B cell (primary cell): ENCODE results near the gene BNIP3. TPM values are rescaled to one million over a fixed set of nuclear protein-coding genes. Genes with fewer than 3 reads are reported as not detected.

Experiments used
- ATAC-seq: fragments of 200-7000 bp; cut with Tn5 transposase; one replicate; pipeline ENCODE4 v1.10.0; 2021; ENCODE audit warnings: low read depth, mild to moderate bottlenecking, moderate number of reproducible peaks, moderate library complexity
- CTCF ChIA-PET: fragments of 350-600 bp; sonication (Branson Sonifier 250); formaldehyde crosslinking; loops from one replicate; lab custom pipeline; 2021; ENCODE audit warnings: antibody characterized with exemption, inconsistent platforms; lab: Charles Lee
- POLR2A ChIA-PET: fragments of 350-600 bp; sonication (Branson Sonifier 250); formaldehyde crosslinking; loops from one replicate; lab custom pipeline; 2021; ENCODE audit warnings: antibody characterized with exemption; lab: Charles Lee
- DNase-seq: peaks from one replicate; pipeline ENCODE4 v3.0.0; 2013
- H2AFZ ChIP-seq: 2 replicates; pipeline ENCODE4 v1.6.1; 2012; ENCODE audit warnings: mild to moderate bottlenecking, low read depth, low read length; ENCODE audit not compliant: insufficient read depth, poor library complexity, severe bottlenecking
- H3K27ac ChIP-seq, 2 donors: 1 replicate in 1 of 2; 2 replicates in 1 of 2; pipeline ENCODE4 v1.5.1; 2012 to 2013; ENCODE audit warnings: low read length in 2 of 2, mild to moderate bottlenecking in 2 of 2, moderate library complexity in 1 of 2
- H3K27me3 ChIP-seq, 4 experiments: fragments of 200-600 bp in 1 of 4; sonication (generic) in 1 of 4; replicated peaks in 1 of 4; 1 replicate in 2 of 4; 2 replicates in 2 of 4; pipeline versions ENCODE4 v1.6.1 to v1.7.0; 2013 to 2016; ENCODE audit warnings: low read length in 3 of 4, mild to moderate bottlenecking in 2 of 4, mixed read lengths in 1 of 4, moderate library complexity in 1 of 4; ENCODE audit not compliant: insufficient read depth in 4 of 4, control insufficient read depth in 3 of 4; ENCODE audit errors: control extremely low read depth in 1 of 4
- H3K36me3 ChIP-seq, 2 experiments: replicated peaks in 1 of 2; 1 replicate in 1 of 2; 2 replicates in 1 of 2; pipeline versions ENCODE4 v1.6.1 to v1.7.1; 2013; ENCODE audit warnings: low read length in 1 of 2; ENCODE audit not compliant: insufficient read depth in 2 of 2, control insufficient read depth in 1 of 2; ENCODE audit errors: control extremely low read depth in 1 of 2, extremely low read depth in 1 of 2
- H3K4me1 ChIP-seq, 2 donors: fragments of 200-600 bp in 1 of 2; sonication (generic) in 1 of 2; 1 replicate in 1 of 2; 2 replicates in 1 of 2; pipeline versions ENCODE4 v1.5.1 to v1.6.1; 2013 to 2017; ENCODE audit warnings: low read length in 2 of 2; ENCODE audit not compliant: control insufficient read depth in 2 of 2, insufficient read depth in 2 of 2
- H3K4me2 ChIP-seq: replicated peaks from 2 replicates; pipeline ENCODE3; 2012; ENCODE audit warnings: mild to moderate bottlenecking, low read depth, low read length; ENCODE audit not compliant: poor library complexity, severe bottlenecking
- H3K4me3 ChIP-seq, 5 experiments: fragments of 200-600 bp in 1 of 5; sonication (generic) in 1 of 5; 1 replicate in 3 of 5; 2 replicates in 2 of 5; pipeline versions ENCODE4 v1.5.1 to v1.7.0; 2011 to 2016; ENCODE audit warnings: low read length in 4 of 5, mild to moderate bottlenecking in 4 of 5, low read depth in 2 of 5, control low read depth in 1 of 5, moderate library complexity in 1 of 5; ENCODE audit not compliant: insufficient read depth in 1 of 5; ENCODE audit errors: control extremely low read depth in 1 of 5, extremely low read depth in 1 of 5
- H3K79me2 ChIP-seq: fragments of 200-600 bp; sonication (generic); one replicate; pipeline ENCODE4 v1.6.0; 2016; ENCODE audit warnings: low read length; ENCODE audit not compliant: control insufficient read depth, insufficient read depth
- H3K9ac ChIP-seq: fragments of 200-600 bp; sonication (generic); 2 replicates; pipeline ENCODE4 v1.6.1; 2017; ENCODE audit warnings: mild to moderate bottlenecking, low read length, moderate library complexity
- H3K9me3 ChIP-seq, 3 donors: one replicate each; pipeline versions ENCODE4 v1.6.1 to v1.7.1; 2013; ENCODE audit warnings: low read length in 2 of 3; ENCODE audit not compliant: control insufficient read depth in 2 of 3, insufficient read depth in 1 of 3; ENCODE audit errors: control extremely low read depth in 1 of 3
- H4K20me1 ChIP-seq: 2 replicates; pipeline ENCODE4 v1.6.0; 2012; ENCODE audit warnings: mild to moderate bottlenecking, low read length; ENCODE audit not compliant: insufficient read depth, control insufficient read depth, poor library complexity, severe bottlenecking
- H3K27ac Mint-ChIP-seq: one replicate; pipeline ENCODE4 v1.8.0; 2021; ENCODE audit warnings: mixed read lengths
- H3K27me3 Mint-ChIP-seq: one replicate; pipeline ENCODE4 v1.8.0; 2021; ENCODE audit warnings: mixed read lengths
- H3K4me1 Mint-ChIP-seq: one replicate; pipeline ENCODE4 v1.8.0; 2021; ENCODE audit warnings: mixed read lengths
- H3K4me3 Mint-ChIP-seq: one replicate; pipeline ENCODE4 v1.8.0; 2021; ENCODE audit warnings: mixed read lengths
- H3K9me3 Mint-ChIP-seq: one replicate; pipeline ENCODE4 v1.8.0; 2022; ENCODE audit warnings: mixed read lengths; ENCODE audit not compliant: insufficient read depth
- CTCF ChIP-seq: fragments of 200-600 bp; IDR thresholded peaks from one replicate; pipeline ENCODE4 v1.8.0; 2022; ENCODE audit warnings: antibody characterized with exemption, mild to moderate bottlenecking
- EZH2 ChIP-seq: IDR thresholded peaks from 2 replicates; pipeline ENCODE4 v1.6.1; 2012; ENCODE audit warnings: borderline replicate concordance, low read depth, mild to moderate bottlenecking, moderate library complexity, low read length; ENCODE audit not compliant: insufficient read depth, poor library complexity, severe bottlenecking
- WGBS: methylation state at CpG from one replicate; pipeline ENCODE4 v1.1.5; 2013; ENCODE audit warnings: missing lambda C conversion rate; ENCODE audit not compliant: insufficient coverage; 5-methylcytosine and 5-hydroxymethylcytosine counted together
- intact Hi-C: fragments of 100-400 bp; cut with micrococcal nuclease; formaldehyde crosslinking; loops from one replicate; pipeline ENCODE4 v1.10.0; 2022
- polyA plus RNA-seq: library from polyadenylated mRNA; depleted of rRNA; stranded (reverse); fragments of >200 nt; gene quantifications from 2 replicates; pipeline ENCODE4 v1.2.3, GENCODE V29; 2012
- total RNA-seq, 2 donors: library from RNA; stranded (reverse); fragments of 120-200 nt in 1 of 2; gene quantifications; 1 replicate in 1 of 2; 2 replicates in 1 of 2; pipeline versions ENCODE4 v1.2.3 to v1.2.4, GENCODE V29; 2013 to 2022

Gene BNIP3
- total and polyA plus RNA-seq, 2 donors (not counting 1 experiment from before 2014, with no cell fraction given) = 7.1 to 10.9 TPM

- Histone ChIP-seq H3K9me3 (no peaks in the 10 kb centered on the region), H3K27me3 (no peaks in the 10 kb centered on the region), H3K4me2 (no peak overlapping the region), H3K27ac (no peak overlapping the region), H3K4me1 (no peaks in the 10 kb centered on the region), H3K79me2 (no peaks in the 10 kb centered on the region), H2AFZ (no peak overlapping the region), H3K36me3 (peaks cover 0 to 4% of the 10 kb centered on the region in 2 experiments), H3K4me3 (no peak overlapping the region), H4K20me1 (no peaks in the 10 kb centered on the region), H3K9ac (no peak overlapping the region)
- ChIA-PET POLR2A (no interaction called here), CTCF (no interaction called here)
- H3K4me3 Mint-ChIP-seq = no peak overlapping the region
- ATAC-seq (no peak), DNase-seq (no peak)
- TF ChIP-seq EZH2 (no peak), CTCF (no peak)
- no peaks in the 10 kb centered on the region for H3K4me1 Mint-ChIP-seq
- H3K9me3 Mint-ChIP-seq = no peaks in the 10 kb centered on the region
- no peak overlapping the region for H3K27ac Mint-ChIP-seq
- 95% methylated on average over 9 of the region's 9 CpGs for WGBS
- no peaks in the 10 kb centered on the region for H3K27me3 Mint-ChIP-seq
- intact Hi-C loops = no loop called here
These were observed 17.9 kb downstream of the BNIP3 start for GRCh38 chr10:131963811-131964210.

- intact Hi-C loops = no loop called here
- POLR2A ChIA-PET = no interaction called here
- Histone ChIP-seq H3K27ac (no peak overlapping the region), H3K4me1 (no peaks in the 10 kb centered on the region), H4K20me1 (no peaks in the 10 kb centered on the region), H3K27me3 (no peaks in the 10 kb centered on the region), H3K9me3 (no peaks in the 10 kb centered on the region), H3K9ac (no peak overlapping the region), H3K4me2 (no peak overlapping the region), H3K4me3 (no peak overlapping the region), H3K79me2 (no peaks in the 10 kb centered on the region), H2AFZ (no peak overlapping the region), H3K36me3 (no peaks in the 10 kb centered on the region)
- Mint-ChIP-seq H3K27me3 (no peaks in the 10 kb centered on the region), H3K4me1 (no peaks in the 10 kb centered on the region), H3K4me3 (no peak overlapping the region), H3K27ac (no peak overlapping the region), H3K9me3 (no peaks in the 10 kb centered on the region)
- TF ChIP-seq CTCF (no peak), EZH2 (no peak)
- ATAC-seq (no peak), DNase-seq (no peak)
- over 99% methylated on average over 10 of the region's 20 CpGs for WGBS
- CTCF ChIA-PET = no interaction called here
These were observed 18.4 kb downstream of the BNIP3 start for GRCh38 chr10:131963350-131963749.
